HG02588 (cell line): Measurements from ENCODE around the gene LARP1B.
A peak's percentile ranks its signal among the peaks of the same experiment; 100 is the strongest.
"Not testable (repeated sequence)": the region's sequence is repeated elsewhere in the genome, so short reads cannot be mapped to it uniquely, and the experiment has no call there.

Source experiments
- ATAC-seq: cut with Tn5 transposase; IDR thresholded peaks from one replicate; pipeline ENCODE4 v1.9.1; 2021; ENCODE audit warnings: mild to moderate bottlenecking, moderate library complexity; ENCODE audit not compliant: unreplicated experiment

Gene LARP1B

GRCh38 chr4:128134925-128135324 lies 73.8 kb downstream of the LARP1B start:
- ATAC-seq, result no peak

GRCh38 chr4:128135391-128135790 lies 74.3 kb downstream of the LARP1B start:
- no peak for ATAC-seq

GRCh38 chr4:128141866-128142265 lies 80.8 kb downstream of the LARP1B start:
- ATAC-seq, result no peak

DNA sequence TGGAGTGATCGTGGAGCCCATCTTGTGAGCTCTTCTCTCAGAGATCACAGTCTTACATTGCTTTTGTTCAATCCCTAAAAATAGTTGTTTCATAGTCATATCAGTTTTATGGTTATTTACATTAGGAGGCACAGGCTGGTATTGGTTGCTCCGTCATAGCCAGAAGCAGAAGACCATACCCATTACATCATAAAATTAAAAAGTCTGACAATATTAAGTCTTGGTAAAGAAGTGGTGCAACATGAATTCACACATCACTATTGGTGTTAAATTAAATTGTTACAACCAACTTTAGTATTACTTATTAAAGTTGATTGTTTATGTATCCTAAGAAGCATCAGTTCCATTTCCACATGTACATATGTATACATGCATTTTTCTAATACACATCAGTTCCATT lies 84.6 kb downstream of the LARP1B start:
- no peak for ATAC-seq

- ATAC-seq, result no peak
Measured at GRCh38 chr4:128153800-128154199, 92.7 kb downstream of the LARP1B start.

DNA sequence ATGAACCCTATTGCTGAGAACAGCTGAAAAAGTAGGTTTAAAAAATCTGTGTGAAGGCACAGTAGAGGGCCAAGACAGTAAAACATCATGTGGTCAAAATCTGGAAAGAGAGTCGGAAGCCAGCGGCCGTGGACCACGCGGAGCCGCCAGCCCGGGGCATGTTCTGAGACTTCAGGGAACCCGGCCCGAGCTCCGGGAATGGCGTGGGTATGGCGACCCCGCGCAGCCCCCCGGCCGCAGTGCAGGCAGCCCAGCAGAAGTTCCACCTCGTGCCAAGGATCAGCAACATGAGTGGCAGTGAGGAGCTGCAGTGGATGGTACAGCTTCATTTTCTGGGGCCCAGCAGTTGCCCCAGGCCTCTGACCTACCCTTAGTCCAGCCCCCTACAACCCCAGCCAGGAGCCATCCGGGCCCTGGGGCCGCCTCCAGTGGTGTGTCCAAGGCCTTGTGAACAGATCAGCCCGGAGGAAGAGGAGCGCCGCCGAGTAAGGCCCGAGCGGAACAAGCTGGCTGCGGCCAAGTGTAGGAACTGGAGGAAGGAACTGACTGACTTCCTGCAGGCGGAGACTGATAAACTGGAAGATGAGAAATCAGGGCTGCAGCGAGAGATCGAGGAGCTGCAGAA lies 94.2 kb downstream of the LARP1B start:
- no peak for ATAC-seq

GRCh38 chr4:128155874-128156456 lies 94.9 kb downstream of the LARP1B start:
- ATAC-seq, result no peak

DNA sequence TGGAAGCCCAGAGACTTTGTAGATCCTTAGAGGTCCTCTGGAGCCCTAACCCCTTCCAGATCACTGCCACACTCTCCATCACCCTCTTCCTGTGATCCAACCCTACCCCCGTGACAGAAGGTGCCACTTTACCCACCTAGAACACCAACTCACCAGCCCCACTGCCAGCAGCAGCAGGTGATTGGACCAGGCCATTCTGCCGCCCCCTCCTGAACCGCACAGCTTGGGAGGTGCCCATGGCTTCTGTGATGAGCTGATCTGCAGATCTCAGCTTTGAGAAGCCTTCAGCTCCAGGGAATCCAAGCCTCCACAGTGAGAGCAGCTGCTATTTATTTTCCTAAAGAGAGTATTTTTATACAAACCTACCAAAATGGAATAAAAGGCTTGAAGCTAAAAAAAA lies 95.4 kb downstream of the LARP1B start:
- not testable (repeated sequence) for ATAC-seq

GRCh38 chr4:128158894-128159293 lies 97.8 kb downstream of the LARP1B start:
- ATAC-seq, result no peak

GRCh38 chr4:128159967-128160366 lies 98.9 kb downstream of the LARP1B start:
- no peak for ATAC-seq

DNA sequence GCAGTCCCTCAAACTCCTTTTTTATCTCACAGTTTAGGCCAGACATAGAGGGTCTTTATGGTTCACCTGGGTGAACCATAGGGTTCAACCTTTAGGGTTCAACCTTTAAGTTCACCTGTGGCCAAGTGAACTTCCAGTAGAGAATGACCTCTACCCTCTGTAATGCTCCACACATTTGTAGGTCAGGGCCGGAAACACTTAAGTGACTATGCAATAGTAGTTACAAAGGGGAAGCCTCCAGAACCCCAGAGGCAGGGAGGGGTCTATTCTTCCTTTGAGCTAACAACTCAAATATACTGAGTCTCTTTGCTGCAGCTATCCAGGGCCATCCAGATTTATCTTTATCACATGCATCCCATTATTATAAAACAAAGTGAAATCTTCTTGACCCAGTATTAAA lies 100.0 kb downstream of the LARP1B start:
- ATAC-seq, result no peak

DNA sequence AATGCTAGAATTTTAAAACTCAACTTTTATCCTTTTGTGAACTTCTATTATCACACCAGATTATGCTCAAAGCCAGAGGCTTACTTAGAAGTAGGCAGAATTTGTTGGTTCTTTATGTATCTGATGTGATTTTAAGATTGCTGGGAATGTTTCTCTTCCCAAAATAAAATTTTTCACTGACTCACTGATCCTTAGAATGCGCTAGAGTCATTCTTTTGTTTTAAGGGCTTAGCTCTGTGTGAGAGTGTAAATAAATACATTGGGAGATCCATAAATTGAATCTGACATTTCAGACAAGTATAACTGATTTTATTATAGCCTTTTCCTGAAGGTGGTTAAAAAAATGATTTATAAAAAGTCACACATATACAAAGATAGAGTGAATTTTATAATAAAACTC lies 101.3 kb downstream of the LARP1B start:
- no peak for ATAC-seq

DNA sequence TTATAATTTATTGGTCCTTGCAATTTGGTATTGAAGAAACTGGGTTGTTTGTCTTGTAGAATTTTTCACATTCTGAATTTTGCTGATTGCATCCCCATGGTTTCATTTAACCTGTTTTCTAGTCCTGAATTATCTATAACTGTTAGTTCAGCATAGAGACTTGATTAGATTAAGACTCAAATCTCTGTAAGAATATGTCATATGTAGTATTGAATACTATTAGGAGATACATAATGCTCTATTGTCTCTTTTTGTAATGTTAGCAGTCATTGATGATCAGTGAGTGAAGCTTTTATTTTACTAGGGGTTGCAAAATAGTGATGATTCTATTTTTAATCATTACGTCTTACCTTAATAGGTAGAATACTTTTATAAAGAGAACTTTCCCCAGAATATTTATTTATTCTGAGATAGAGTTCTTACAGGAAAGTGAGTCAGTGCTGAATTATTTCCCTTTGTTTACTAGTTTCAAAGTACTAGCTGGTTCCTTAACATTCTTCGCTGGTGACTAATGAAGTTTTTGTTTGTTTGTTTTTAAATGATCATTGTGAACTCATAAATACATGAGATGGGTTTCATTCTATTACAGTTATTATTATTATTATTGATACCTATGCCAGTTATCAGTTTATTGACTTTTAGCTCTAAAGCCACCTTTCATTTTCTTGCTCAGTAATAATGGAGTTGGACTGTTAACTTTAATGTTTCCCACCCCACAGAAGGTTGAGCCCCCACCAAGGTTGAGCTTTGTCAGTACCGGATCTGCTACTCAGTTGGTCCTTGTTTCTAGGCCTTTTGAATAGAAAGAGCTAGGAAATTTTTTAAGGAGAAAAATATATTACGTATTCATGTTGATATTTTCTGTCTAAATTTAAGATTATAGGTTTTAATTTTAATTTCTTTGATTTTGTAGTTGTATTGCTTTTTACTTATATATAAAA lies 102.3 kb downstream of the LARP1B start:
- no peak for ATAC-seq

GRCh38 chr4:128166982-128167381 lies 105.9 kb downstream of the LARP1B start:
- no peak for ATAC-seq

DNA sequence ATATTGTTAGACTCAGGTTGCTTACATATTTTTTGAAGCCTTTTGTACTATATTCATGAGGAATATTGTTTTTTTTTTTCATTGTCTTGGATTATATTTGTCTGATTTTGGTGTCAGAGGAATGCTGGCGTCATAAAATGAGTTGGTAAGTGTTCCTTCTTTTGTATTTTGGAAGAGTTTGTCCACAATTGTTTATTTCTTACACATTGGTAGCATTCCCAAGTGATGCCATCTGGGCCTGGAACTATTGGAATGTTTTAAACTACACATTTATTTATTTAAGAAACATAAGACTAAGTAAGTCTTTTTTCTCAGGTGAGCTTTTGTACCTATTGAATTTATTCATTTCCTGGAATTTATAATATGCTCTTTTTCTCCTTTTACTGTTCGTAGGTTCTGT lies 107.6 kb downstream of the LARP1B start:
- no peak for ATAC-seq

DNA sequence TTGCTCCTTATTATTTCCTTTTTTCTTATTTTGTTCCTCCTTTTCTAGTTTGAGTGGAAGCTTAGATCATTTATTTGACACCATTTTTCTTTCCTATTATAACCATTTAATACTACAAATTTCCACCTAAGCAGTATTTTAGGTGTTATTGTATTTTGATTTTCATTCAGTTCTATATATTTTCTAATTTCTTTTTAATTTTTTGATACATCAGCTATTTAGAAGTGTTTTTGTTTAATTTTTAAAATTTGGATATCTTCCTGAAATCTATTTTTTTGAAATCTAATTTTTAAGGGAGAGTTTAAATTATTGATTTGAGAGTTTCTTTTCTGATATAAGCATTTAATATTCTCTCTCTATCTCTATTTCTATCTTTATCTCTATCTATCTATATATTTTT lies 108.1 kb downstream of the LARP1B start:
- no peak for ATAC-seq

GRCh38 chr4:128176643-128177042 lies 115.5 kb downstream of the LARP1B start:
- ATAC-seq, result no peak

GRCh38 chr4:128177498-128177897 lies 116.4 kb downstream of the LARP1B start:
- no peak for ATAC-seq

DNA sequence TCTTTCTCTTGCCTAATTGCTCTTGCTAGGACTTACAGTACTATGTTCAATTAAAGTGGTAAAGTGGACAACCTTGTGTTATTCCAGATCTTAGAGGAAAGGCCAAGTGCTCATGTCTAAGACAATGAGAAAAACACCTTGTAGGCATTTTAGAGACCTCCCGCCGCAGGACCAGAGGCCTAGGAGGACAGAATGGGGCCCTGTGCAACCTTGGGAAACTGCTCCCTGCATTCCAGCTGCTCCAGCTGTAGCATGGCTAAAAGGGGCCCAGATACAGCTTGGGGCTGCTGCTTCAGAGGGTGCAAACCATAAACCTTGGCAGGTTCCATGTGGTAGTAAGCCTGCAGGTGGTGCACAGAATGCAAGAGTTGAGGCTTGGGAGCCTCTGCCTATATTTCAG lies 125.5 kb downstream of the LARP1B start:
- ATAC-seq, result no peak

- peak; percentile 98 for ATAC-seq
Measured at GRCh38 chr4:128191115-128191781, 130.1 kb downstream of the LARP1B start.
